ENCODE data around the gene LUC7L2.
"Not testable (repeated sequence)": the region's sequence is repeated elsewhere in the genome, so short reads cannot be mapped to it uniquely, and the experiment has no call there.

LUC7L2 gene, protein sequence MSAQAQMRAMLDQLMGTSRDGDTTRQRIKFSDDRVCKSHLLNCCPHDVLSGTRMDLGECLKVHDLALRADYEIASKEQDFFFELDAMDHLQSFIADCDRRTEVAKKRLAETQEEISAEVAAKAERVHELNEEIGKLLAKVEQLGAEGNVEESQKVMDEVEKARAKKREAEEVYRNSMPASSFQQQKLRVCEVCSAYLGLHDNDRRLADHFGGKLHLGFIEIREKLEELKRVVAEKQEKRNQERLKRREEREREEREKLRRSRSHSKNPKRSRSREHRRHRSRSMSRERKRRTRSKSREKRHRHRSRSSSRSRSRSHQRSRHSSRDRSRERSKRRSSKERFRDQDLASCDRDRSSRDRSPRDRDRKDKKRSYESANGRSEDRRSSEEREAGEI

DNA sequence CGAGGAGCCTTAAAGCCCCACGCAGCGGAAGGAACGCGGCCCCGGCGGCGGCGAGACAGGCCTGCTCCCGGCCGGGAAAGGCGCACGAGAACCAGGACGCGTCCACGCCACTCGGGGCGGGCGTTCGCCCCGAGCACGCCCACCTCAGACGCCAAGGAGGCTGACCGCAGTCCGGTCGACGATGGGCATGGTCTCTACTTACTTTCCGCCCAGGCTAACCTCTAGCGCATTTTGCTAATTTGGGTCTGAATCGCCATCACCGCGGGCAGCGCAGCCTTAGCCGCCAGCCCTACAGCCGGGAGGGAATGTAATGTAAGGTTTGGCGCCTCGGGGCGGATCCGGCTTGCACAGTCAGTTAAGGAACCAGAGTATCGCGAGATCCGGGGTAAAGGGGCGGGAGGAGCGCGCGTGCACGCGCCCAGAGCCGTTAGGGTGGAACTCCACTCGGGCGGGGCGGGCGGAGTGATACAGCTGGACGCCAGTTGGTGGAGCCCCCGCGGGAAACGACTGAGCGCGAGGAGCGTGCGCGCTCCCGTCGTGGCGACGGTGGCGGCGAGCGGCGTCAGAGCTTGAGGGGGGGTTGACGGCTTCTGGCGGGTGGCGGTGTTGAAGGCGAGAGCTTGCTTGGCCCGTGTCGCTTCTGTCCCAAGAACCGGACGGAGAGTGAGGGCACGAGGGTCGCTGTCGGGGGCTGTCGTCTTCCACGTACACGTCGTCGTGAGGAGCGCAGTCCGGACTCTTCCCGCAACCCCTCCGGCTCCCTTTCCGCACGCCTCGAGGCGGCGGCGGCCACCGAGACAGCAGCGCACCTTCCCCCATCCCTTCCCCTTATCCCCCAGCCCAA, at the start of gene LUC7L2:
TSS of gene LUC7L2 (plus strand) at position 529 of the 844 bp plus-strand sequence. CDS start 368 bp downstream, outside the sequence.
- FAIRE-seq, result no peak

DNA sequence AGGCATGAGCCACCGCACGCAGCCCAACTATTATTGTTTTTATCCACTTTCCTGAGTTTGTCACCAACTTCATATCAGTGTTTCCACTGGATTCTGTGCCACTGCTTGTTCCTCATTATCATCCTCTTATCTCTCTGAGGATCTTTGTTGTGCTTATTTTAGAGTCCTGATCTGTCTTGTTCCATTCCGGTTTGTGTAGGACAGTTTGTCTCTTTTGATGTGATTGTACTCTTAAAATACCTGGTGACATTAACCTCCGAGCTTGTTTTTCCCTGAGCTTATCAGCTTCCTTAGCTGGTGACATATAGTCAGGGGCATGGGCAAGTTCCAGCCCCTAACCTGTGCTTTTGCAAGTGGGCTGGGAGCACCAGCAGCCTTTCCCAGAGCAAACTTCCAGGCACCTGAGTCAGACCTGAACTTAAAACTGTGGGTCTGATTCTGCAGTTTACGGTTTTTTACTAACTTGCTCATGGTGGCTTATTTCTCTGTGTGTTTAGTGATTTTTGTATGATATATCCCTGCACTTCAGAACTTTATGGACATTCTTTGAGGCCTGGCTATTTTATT, 41.7 kb upstream of the LUC7L2 start:
- no peak for FAIRE-seq

DNA sequence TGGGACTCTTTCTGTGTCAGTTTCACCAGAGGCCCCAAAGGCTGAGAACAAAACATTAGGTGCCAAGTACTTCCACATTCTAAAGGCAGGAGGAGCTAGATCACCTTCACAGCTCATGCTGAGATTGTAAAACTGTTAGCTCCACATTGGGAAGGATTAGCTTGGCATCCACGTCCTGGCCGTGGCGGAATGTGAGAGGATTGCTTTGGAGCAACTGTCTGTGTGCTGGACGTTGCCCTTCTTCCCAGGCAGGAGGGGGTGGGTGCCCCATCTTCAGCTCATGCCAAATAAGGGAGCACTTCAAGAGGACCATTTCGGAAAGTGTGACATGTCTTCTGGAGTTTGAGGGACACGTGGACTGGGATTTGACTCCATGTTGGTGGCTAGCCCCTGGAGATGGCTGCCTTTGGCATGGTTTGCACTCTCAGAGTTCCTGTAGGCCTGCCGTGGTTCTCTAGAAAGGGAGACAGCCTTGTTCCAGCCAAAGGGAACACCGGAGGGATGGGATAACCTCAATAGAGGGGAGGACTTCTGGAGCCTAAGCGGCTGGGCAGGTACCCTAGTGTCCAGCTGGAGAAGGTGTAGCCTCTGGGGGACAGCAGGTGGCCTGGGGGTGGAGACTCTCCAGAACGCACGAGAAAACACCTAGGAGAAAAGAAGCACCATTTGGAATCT, 38.5 kb upstream of the LUC7L2 start:
- no peak for FAIRE-seq

DNA sequence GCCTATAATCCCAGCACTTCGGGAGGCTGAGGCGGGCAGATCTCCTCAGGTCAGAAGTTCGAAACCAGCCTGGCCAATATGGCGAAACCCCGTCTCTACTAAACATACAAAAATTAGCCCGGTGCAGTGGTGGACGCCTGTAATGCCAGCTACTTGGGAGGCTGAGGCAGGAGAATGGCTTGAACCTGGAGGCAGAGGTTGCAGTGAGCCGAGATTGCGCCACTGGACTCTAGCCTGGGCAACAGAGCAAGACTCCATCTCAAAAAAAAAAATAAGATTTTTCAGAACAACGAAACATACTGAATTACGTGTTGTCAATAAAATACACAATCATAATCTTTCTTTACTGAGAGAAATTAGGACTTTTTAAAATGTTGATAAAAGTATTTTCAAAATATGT, 35.0 kb upstream of the LUC7L2 start:
- FAIRE-seq, result not testable (repeated sequence)

DNA sequence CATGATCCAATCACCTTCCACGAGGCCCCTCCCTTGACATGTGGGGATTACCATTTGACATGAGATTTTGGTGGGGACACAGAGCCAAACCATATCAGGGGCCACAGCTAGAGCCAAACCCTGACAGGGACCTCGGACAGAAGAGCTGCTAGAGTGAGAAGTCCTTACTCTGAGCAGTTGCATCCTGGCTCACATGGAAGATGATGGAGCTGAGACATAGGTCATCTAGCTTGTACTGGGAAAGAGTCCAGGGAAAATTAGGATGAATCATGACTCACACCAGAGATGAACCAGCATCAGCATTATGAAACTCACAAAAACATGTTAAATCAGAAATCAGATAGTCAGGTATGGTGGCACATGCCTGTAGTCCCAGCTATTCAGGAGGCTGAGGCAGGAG, 31.3 kb upstream of the LUC7L2 start:
- FAIRE-seq, result no peak

DNA sequence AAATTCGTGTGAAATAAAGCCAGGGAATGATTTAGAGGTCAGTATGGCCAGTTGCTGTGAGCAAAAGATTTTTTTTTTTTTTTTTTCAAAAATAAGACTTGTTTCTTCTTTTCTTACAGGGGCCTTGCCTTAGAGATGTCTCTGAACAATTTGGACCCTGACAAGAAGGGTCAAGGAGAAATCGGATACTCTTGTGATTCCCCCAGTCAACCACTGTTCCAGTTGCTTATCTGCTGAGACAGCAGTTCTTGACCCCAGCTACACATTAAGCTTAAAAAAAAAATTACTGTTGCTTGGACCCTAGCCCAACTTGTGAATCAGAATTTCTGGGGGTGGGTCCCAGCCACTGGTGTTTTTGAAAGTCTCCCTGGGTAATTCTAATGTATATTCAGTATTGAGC, 30.6 kb upstream of the LUC7L2 start:
- FAIRE-seq, result no peak

DNA sequence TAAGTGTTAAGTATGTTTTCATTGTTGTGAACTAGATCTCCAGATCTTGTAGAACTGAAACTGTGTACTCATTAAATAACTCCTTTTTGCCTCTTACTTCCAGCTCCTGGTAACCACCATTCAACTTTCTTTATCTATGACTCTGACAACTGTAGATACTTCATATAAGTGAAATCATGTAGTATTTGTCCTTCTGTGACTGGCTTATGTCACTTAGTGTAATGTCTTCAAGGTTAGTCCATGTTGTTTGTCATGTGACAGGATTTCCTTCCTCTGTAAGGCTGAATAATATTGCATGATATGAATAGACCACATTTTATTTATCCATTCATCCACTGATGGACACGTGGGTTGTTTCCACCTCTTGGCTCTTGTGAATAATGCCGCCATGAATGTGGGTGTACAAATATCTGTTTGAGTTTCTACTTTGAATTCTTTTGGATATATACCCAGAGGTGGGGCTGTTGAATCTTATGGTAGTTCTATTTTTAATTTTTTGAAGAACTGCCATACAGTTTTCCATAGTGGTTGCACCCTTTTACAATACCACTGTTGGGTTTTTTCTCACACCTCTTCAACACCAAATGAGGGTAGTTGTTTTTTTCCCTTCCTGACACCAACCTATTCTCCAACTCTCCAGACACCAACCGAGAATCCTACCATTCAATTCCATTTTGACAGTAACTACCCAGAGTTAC, 29.2 kb upstream of the LUC7L2 start:
- no peak for FAIRE-seq

DNA sequence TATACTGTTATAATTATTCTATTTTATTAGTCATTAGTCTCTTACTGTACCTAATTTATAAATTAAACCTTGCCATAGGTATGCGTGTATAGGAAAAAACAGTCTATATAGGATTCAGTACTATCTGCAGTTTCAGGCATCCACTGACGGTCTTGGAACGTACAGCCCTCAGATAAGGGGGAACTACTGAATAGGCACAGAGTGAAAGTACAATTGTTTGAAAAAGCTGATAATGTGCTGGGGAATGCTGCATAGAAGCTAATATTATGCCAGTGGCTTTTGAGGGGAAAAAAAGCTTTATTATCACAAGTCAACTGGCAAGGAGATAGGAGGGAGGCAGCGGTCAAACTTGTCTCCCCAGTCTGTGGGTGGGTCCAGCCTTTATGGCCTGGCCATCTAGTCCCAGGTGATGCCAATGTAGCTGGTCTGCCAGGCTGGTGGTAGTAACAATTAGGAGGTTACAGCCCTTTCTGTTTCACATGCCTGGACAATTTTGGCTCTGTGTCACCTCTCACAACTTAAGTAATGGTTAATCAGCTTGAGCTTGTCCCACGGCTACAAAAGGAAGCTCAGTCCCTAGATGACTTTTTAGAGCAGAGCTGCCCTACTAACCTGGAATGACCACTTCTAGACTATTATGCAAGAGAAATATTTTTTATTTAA, 26.9 kb upstream of the LUC7L2 start:
- no peak for FAIRE-seq

DNA sequence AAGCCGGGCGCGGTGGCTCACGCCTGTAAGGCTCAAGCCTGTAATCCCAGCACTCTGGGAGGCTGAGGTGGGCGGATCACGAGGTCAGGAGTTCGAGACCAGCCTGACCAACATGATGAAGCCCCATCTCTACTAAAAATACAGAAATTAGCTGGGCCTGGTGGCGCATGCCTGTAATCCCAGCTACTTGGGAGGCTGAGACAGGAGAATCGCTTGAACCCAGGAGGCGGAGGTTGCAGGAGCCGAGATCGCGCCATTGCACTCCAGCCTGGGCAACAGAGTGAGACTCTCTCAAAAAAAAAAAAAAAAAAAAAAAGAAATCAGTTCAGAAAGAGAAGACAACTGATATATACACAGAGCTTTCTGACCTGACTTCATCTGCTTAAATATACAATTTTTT, 26.3 kb upstream of the LUC7L2 start:
- not testable (repeated sequence) for FAIRE-seq

DNA sequence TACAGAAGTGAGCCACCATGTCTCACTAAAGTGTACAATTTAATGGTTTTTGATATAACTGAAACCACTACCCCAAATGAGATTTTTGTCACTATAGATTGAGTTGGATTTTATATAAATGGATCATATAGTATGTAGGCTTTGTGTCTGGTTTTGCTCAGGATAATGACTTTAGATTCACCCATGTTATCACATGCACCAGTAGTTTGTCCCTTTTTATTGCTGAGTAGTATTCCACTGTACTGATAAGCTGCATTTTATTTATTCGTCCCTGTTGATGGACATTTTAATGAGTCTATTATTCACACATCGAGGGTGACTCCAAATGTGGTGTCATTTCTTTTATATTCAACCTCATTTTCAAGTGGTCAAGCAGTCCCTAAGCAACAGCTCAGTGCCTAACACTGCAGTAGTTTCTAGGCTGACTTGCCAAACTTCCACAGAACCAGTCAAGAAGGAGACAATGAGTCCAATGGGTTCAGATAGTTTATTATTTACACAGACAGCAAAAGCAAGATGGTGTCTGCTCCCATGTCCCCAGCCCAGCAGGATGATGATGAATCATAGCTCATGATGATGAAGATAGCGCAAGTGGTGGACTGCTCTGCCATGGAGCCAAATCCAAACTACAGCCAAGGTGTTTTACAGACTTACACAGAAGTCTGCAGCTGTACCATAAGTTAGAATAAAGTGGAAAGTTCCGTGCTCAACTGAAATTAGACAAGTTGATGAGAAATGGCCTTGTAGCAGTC, 25.1 kb upstream of the LUC7L2 start:
- no peak for FAIRE-seq

DNA sequence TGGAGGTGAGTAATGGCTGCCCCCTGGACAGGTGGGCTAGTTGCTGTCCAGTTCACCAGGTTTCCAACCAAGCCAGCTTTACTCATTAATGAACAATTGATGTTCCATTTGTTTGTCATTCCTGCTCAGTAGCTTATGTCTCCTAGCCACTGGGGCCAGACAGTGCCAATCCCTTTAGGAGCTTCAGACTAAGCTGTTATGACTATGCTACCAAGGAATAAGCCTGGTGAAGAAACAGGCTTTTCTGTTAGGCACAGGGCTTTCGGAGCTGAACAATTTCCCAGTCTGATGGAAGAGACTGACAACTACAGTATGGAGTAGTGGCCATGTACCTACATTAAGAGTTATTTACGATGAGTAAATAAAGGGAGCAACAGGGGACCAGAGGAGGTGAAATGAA, 20.7 kb upstream of the LUC7L2 start:
- no peak for FAIRE-seq

DNA sequence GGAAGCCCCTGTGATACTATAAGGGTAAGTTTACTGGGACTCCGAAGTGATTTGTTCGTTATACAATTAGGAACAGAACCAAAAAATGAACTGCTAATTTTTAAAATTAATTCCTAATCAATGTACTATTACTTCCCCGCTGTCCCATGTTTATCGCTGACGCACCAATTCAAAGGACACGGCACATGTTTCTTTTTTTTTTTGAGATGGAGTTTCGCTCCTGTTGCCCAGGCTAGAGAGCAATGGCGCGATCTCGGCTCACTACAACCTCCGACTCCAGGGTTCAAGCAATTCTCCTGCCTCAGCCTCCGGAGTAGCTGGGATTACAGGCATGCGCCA, 20.0 kb upstream of the LUC7L2 start:
- FAIRE-seq, result no peak

DNA sequence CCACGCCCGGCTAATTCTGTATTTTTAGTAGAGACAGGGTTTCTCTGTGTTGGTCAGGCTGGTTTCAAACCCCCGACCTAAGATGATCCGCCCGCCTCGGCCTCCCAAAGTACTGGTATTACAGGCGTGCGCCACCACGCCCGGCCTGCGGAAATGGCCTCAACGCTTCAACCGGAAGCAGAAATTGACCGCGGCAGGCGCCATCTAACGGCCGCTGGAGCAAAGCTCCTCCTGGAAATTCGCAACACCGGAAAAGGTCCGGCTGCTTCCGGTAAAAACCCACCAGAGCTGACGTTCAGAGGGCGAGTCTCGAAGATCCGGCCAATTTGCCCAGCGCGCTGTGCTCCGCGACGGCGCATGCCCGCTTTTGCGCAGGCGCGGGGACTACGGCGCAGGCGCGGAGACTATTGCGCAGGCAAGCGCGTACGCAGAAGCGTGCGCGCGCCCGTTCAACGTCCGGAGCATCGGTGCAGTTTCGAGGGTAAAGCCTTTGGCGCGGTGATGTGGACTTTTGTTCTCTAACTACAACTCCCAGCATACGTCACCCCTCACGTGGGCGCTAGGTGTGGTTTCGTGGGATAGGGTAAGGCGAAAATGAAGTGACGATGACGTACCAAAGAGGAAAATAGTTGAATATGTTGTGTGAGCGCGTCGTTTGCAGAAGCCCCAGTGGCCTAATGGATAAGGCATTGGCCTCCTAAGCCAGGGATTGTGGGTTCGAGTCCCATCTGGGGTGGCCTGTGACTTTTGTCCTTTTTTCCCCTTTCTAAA, 19.5 kb upstream of the LUC7L2 start:
- FAIRE-seq, result no peak

DNA sequence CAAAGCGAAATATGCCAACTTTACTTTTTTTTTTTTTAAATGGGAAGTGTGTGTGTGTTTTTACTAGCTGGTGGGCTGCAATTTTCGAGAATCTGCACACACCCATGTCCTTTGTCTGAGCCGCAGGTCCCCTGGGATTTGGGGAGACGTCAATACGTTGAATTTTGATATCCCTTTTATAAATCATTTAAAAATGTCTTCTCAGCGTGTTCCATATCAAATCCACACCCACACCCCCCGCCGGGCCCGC, 19.0 kb upstream of the LUC7L2 start:
- FAIRE-seq, result no peak

DNA sequence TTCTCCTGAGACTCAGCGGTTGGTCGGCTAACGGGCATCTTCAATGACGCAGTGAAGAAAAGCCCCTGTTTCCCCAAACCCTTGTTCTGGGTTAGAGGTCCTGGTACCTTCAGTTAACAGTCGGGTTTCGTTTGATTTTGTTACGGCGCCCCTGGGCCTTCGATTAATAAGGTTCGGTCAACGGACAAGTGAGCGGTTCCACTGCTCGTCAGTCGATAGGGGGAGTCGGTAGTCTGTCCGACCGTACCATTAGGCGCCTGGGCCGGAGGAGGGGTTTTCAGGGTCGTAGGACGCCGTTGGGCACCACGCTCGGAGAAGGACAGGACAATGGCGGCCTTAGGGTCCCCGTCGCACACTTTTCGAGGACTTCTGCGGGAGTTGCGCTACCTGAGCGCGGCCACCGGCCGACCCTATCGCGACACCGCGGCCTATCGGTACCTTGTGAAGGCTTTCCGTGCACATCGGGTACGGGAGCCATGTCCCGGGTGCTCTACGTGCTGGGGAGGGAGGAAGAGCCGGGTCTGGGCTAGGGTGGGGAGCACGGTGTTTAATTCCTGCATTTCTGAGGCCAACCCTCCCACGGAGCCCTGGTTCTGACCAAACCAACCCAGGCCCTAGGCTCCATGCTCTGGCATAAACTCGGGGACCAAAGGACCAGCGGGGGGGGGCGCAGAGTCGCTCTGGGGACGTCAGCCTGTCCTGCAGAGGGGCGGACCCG, 18.5 kb upstream of the LUC7L2 start, which contains the start of gene FMC1:
TSS of gene FMC1 (plus strand) at position 280 of the 718 bp plus-strand sequence. CDS start at position 328, 48 bp downstream.
- no peak for FAIRE-seq

DNA sequence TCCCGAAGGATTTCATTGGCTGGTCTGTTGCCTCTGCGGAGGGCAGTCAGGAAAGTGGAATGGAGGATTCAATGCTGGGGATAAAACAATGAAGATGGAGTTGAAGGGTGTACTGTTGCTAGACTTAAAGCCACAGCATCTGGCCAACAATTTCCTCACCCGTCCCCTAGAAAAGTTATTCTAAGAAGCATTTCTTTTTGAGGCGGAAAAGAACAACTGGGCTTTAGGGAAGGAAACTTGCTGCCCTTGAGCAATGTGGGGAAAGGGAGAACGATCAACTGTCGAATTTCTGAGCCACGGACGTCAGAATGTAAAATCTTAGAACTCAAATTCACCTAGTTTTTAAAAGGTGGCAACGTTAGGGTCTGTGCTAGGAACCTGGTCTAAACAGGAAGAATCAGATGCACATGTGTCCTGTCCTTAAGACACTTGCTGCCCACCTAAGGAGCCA, 17.9 kb upstream of the LUC7L2 start:
- FAIRE-seq, result no peak

DNA sequence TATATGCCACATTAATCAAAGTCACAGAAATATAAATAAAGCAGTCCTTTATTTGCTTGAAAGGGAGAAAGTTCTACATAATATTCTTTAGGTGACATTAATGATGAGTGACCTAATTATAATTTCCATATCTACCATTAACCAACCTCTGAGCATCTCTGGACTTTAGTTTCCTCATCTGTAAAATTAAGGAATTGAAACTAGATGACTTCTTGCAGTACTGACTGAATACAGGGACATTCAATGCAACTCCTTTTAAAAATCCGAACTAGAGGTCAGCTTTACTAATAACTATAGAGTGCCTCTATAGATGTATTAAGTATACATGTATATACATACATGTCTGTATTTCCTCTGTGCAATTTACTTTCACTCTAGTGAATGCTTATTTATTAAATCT, 14.7 kb upstream of the LUC7L2 start:
- no peak for FAIRE-seq

DNA sequence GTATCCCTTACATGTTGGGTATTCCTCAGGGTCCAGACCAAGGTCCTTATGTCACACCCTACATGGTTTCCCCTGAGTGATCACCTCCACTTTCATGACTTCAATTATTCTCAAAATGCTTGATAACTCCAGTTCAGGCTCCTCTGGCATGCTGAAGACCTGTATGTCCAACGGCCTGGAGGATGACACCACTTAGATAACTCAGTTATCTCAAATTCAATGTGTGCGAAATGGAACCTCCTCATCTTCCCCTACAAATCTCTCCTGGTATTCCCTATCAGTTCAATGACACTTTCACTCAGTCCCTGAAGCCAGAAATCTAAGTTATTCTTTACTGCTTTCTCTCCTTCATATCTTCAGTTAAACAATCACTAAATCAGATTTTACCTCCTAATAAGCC, 8.7 kb upstream of the LUC7L2 start:
- FAIRE-seq, result no peak

DNA sequence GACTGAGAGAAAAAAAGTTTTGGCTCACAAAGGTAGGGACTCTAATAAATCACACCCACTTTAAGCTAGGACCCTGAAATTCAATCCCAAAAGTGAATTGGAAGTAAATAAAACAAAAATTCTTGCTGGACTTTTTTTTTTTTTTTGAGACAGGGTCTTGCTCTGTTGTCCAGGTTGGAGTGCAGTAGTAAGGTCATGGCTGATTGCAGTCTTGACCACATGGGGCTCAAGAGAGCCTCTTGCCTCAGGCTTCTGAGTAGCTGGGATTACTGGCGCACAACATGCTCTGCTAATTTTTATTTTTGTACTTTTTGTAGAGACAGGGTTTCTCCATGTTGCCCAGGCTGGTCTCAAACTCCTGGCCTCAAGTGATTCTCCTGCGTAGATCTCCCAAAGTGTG, 5.0 kb upstream of the LUC7L2 start:
- FAIRE-seq, result no peak

DNA sequence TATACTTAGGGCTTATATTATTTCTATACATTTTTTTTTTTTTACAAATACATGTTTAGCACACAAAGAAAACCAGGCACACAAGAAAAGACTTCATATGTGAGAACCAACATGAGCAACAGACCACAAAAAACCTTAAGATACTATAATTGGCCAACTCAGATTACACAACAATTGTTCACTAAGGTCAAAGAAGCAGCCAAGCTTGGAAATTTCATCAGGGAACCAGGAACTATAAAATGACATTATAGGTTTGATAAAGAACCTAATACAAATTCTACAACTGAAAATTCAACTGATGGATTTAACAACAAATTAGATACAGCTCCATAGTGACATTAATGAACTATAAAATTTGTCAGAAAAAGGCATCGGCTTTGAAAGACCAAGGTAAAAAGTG, 4.4 kb upstream of the LUC7L2 start:
- no peak for FAIRE-seq

All from colon (tissue), 2 donors.